ENCODE results near the gene LRRC4C. TPM values are rescaled to one million over a fixed set of nuclear protein-coding genes. Genes with fewer than 3 reads are reported as not detected.

LRRC4C gene
- total and polyA plus RNA-seq, 10 of the 15 experiments (the other 5 are each of a cell fraction or from before 2014, with no cell fraction given): 1.5 TPM; not detected in 9

- TF ChIP-seq ZNF687 (IDR thresholded peaks at IDR 0.05) (no peak), ZBED1 (IDR thresholded peaks at IDR 0.05; ENCODE audit: borderline replicate concordance) (no peak)
Observed at GRCh38 chr11:40391679-40392078, 1067.8 kb downstream of the LRRC4C start (continued).

- 55% methylated on average over 4 of the region's 4 CpGs for WGBS (ENCODE audit: insufficient coverage, insufficient replicate concordance, low lambda C conversion rate, missing lambda C conversion rate)
- Histone ChIP-seq H3K4me1 (ENCODE audit: control insufficient read depth, insufficient read depth, low read length) (no peaks in the 10 kb centered on the region), H3K9ac (ENCODE audit: control insufficient read depth, insufficient read depth, low read length) (no peak overlapping the region), H3K4me2 (ENCODE audit: control insufficient read depth, insufficient read depth) (no peak overlapping the region), H3K27ac (ENCODE audit: control insufficient read depth, insufficient read depth) (no peak overlapping the region), H4K20me1 (ENCODE audit: control insufficient read depth, insufficient read depth) (no peaks in the 10 kb centered on the region), H3K27me3 (replicated peaks in 1 of 2; ENCODE audit: control insufficient read depth in 2 of 2, insufficient read depth in 2 of 2, low read length in 1 of 2) (no peaks in the 10 kb centered on the region), H3K4me3 (no peak overlapping the region), H3K36me3 (ENCODE audit: control insufficient read depth in 2 of 2, insufficient read depth in 2 of 2, low read length in 1 of 2) (no peaks in the 10 kb centered on the region), H2AFZ (ENCODE audit: control insufficient read depth, low read depth, low read length) (no peak overlapping the region), H3K79me2 (ENCODE audit: control insufficient read depth, insufficient read depth, low read length) (no peaks in the 10 kb centered on the region), H3K9me3 (replicated peaks; ENCODE audit: control insufficient read depth, insufficient read depth, low read length) (no peaks in the 10 kb centered on the region)
- DNase-seq (ENCODE audit: low read depth, low spot score) (no peak), ATAC-seq (no peak), FAIRE-seq (no peak)
- intact Hi-C loops (cut with micrococcal nuclease; ENCODE audit: unreplicated experiment) (no loop called here), in situ Hi-C loops (cut with MboI) (no loop called here)
- ChIA-PET SMC1A (ENCODE audit: uncharacterized antibody, unreplicated experiment) (no interaction called here), CTCF (no interaction called here), RAD21 (ENCODE audit: unreplicated experiment) (no interaction called here), POLR2A (no interaction called here)
- BruUV-seq (replicated peaks): no TSS peak
- TF ChIP-seq CTCF (IDR thresholded peaks at IDR 0.05 in 2 of 3, conservative IDR thresholded peaks at IDR 0.05 in 1 of 3; ENCODE audit: control insufficient read depth in 2 of 3, extremely low read depth in 1 of 3, insufficient read depth in 1 of 3, low read depth in 3 of 3, low read length in 3 of 3) (no peak), EP300 (IDR thresholded peaks at IDR 0.05; ENCODE audit: borderline replicate concordance in 1 of 2, control insufficient read depth in 1 of 2, low read depth in 2 of 2, low read length in 2 of 2) (no peak), SMAD5 (IDR thresholded peaks at IDR 0.05; ENCODE audit: low read depth) (no peak), ATF7 (IDR thresholded peaks at IDR 0.05; ENCODE audit: low read depth) (no peak), GABPA (IDR thresholded peaks at IDR 0.05; ENCODE audit: low read depth) (no peak), RAD51 (IDR thresholded peaks at IDR 0.05) (no peak), ZBTB4 (CRISPR knock-in tag; IDR thresholded peaks at IDR 0.05) (no peak), SPI1 (IDR thresholded peaks at IDR 0.05; ENCODE audit: borderline replicate concordance, insufficient read depth, low read depth, low read length) (no peak), CBX3 (IDR thresholded peaks at IDR 0.05; ENCODE audit: borderline replicate concordance, low read depth) (no peak), CREB1 (IDR thresholded peaks at IDR 0.05; ENCODE audit: low read depth) (no peak), ZNF207 (IDR thresholded peaks at IDR 0.05; ENCODE audit: borderline replicate concordance) (no peak)
Observed at GRCh38 chr11:40388097-40388818, 1071.2 kb downstream of the LRRC4C start.
